Measurements from ENCODE around the gene MAPRE3. TPM values are rescaled to one million over a fixed set of nuclear protein-coding genes. Genes with fewer than 3 reads are reported as not detected.
A peak's percentile ranks its signal among the peaks of the same experiment; 100 is the strongest.

MAPRE3 gene
- total RNA-seq, 1 donor from 2014 or later: 4.6 TPM

GRCh38 chr2:26942543-26943295 lies 27.7 kb upstream of the MAPRE3 start:
- DNase-seq (peak; percentile 56), ATAC-seq (ENCODE audit: low read depth) (no peak)
- intact Hi-C loops (cut with micrococcal nuclease): loop anchor here (1.0 kb wide), 1 partner anchor 96 kb away; no protein-coding TSS in a partner anchor
- H3K36me3 Mint-ChIP-seq (ENCODE audit: low read depth): no peaks in the 10 kb centered on the region
- POLR2A ChIA-PET: no interaction called here
- no peak overlapping the region for H3K27ac Mint-ChIP-seq
- no peak for TF ChIP-seq CTCF (IDR thresholded peaks at IDR 0.05)
- peaks cover 12% of the 10 kb centered on the region for H3K27me3 Mint-ChIP-seq
- H3K9me3 Mint-ChIP-seq: no peaks in the 10 kb centered on the region
- no peak overlapping the region for H3K4me3 Mint-ChIP-seq
- H3K4me1 Mint-ChIP-seq: no peaks in the 10 kb centered on the region
- CTCF ChIA-PET: interaction anchor here (0.5 to 2.4 kb wide), 9 partner anchors 10 to 708 kb away, joined by 3 to 38 read pairs (median 4); no protein-coding TSS in a partner anchor

DNA sequence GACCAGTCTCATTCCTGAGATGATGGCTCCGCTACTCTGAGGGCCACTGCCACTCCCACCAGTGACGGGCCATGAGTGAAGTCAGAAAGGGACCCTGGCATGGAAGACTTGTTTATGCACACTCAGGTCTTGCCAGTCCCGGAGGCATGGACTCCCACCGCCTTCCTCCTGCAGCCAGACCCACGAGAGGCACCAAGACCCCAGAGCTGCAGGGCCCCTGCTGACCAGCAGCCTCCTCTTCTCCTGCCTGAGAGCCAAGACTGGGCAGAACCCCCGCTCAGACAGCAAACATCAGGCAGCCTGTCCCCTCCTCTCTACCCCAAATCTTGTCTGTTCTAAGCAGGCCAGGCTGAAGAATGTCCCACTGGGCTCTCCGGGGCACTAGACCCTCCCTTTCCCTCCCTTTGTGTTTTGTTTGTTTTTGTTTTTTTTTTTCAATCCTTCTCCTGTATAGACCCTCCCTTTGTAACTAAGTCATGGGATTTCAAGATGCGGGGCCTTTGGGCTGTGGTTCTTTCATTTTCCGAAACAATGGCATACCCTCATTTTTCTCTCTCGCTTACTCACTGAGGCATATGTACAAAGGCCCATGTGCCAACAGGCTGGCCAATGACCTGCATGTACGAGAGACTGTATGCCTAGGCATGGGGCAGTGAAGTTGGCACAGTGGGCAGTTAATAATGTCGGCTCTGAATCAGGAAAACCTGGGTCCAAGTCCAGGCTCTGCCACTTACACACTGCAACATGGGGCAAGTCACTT lies 24.3 kb upstream of the MAPRE3 start:
- Mint-ChIP-seq H3K9me3 (no peaks in the 10 kb centered on the region), H3K36me3 (ENCODE audit: low read depth) (no peaks in the 10 kb centered on the region), H3K27me3 (peaks cover 19% of the 10 kb centered on the region), H3K4me3 (no peak overlapping the region), H3K27ac (no peak overlapping the region), H3K4me1 (no peaks in the 10 kb centered on the region)
- ChIA-PET POLR2A (no interaction called here), CTCF (no interaction called here)
- TF ChIP-seq CTCF (IDR thresholded peaks at IDR 0.05): no peak
- intact Hi-C loops (cut with micrococcal nuclease): no loop called here
- ATAC-seq (ENCODE audit: low read depth): no peak
- no peak for DNase-seq

DNA sequence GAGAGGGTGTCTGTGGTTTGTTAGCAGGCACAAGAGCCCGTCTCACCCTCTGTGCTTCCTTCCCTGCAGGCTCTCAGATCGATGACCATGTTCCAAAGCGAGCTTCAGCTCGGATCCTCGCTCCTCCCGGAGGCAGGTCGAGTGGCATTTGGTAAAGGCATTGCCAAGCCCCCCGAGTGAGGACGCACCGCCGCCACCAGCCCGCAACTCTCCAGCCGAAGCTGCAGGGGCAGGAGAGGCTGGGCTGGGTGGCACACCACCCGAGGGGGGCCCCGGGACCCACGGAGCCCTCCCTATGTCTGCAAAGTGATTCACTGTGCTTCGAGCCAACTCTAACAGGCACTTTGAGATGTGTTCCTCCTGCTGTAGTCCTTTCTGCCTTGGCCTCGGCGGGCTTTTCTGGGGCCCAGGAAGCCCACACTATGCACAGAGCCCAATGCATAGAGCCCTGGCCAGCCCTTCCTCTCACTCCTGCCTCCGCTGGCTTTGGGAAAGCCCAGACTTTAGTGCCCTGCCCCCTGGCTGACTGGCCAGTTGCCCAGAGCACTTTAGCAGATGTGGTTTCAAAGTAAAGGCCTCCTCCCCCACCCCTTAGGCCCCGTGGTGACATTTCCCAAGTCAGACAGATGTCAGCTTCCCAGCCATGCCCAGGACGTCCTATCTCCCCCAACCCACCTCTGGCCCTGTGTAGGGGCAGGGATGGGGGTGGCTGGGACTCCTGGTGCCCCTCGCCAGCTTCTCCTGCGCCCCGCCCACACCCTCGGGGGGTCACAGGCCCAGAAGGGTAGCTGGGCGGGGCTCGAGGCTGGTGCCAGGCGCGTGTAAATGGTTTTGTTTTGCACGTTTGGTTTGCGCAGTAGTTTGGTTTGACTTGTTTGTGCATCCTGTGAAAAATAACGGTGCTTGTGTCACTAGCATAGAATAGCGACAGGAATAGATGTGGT lies 23.3 kb upstream of the MAPRE3 start:
- DNase-seq (no peak), ATAC-seq (ENCODE audit: low read depth) (no peak)
- POLR2A ChIA-PET: no interaction called here
- H3K36me3 Mint-ChIP-seq (ENCODE audit: low read depth): no peaks in the 10 kb centered on the region
- no peaks in the 10 kb centered on the region for H3K9me3 Mint-ChIP-seq
- CTCF ChIA-PET: no interaction called here
- H3K27me3 Mint-ChIP-seq: peaks cover 22% of the 10 kb centered on the region
- no peak for TF ChIP-seq CTCF (IDR thresholded peaks at IDR 0.05)
- intact Hi-C loops (cut with micrococcal nuclease): no loop called here
- no peak overlapping the region for H3K4me3 Mint-ChIP-seq
- H3K4me1 Mint-ChIP-seq: no peaks in the 10 kb centered on the region
- H3K27ac Mint-ChIP-seq: no peak overlapping the region

DNA sequence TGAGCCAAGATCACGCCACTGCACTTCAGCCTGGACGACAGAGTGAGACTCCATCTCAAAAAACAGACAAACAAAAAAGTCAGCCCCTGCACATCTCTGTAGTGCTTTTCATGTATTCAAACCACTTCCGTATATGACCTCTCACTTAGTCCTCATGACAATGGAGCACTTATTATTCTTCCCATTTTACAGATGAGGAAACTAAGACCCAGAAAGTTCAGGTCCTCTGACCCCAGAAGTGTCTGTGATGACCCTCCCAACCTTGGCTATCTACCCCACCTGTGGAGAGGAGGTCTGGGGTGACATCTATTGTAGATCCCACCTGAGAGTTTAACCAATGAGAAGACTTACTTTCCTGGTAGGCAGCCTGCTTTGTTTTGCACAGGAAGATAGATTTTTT lies 21.6 kb upstream of the MAPRE3 start:
- H3K36me3 Mint-ChIP-seq (ENCODE audit: low read depth): no peaks in the 10 kb centered on the region
- DNase-seq: no peak
- no peaks in the 10 kb centered on the region for H3K4me1 Mint-ChIP-seq
- no peak for ATAC-seq (ENCODE audit: low read depth)
- POLR2A ChIA-PET: no interaction called here
- no peak overlapping the region for H3K4me3 Mint-ChIP-seq
- peaks cover 19% of the 10 kb centered on the region for H3K27me3 Mint-ChIP-seq
- intact Hi-C loops (cut with micrococcal nuclease): no loop called here
- no peak for TF ChIP-seq CTCF (IDR thresholded peaks at IDR 0.05)
- H3K27ac Mint-ChIP-seq: no peak overlapping the region
- no peaks in the 10 kb centered on the region for H3K9me3 Mint-ChIP-seq
- CTCF ChIA-PET: no interaction called here

Measured in activated B cell treated with CpG ODN at 0.5 μM for 24 hours (primary cell).